Measurements from ENCODE around the gene TEAD2. TPM values are rescaled to one million over a fixed set of nuclear protein-coding genes. Genes with fewer than 3 reads are reported as not detected.

TEAD2 gene
- total and polyA plus RNA-seq, 8 donors, result 36.3 to 136 (median 112) TPM

GRCh38 chr19:49407482-49408015 is 45.3 kb upstream of the TEAD2 start:
- Histone ChIP-seq H3K4me1 (peaks cover 0 to 13% of the 10 kb centered on the region in 2 donors), H3K36me3 (no peaks in the 10 kb centered on the region), H3K4me3 (no peak overlapping the region), H3K9me3 (no peaks in the 10 kb centered on the region), H3K27ac (no peak overlapping the region), H3K27me3 (peaks cover 0 to 5% of the 10 kb centered on the region in 2 donors)
- no peak for TF ChIP-seq CTCF (IDR thresholded peaks at IDR 0.05)
- intact Hi-C loops (cut with DNase I), result no loop called here
- DNase-seq (no peak), ATAC-seq (no peak)

GRCh38 chr19:49407079-49407478 is 44.9 kb upstream of the TEAD2 start:
- H3K9me3 ChIP-seq, result no peaks in the 10 kb centered on the region
- ATAC-seq, result no peak
- intact Hi-C loops (cut with DNase I), result no loop called here
- DNase-seq, result no peak
- peaks cover 0 to 5% of the 10 kb centered on the region in 2 donors for H3K27me3 ChIP-seq
- no peak for TF ChIP-seq CTCF (IDR thresholded peaks at IDR 0.05)
- H3K4me1 ChIP-seq, result peaks cover 0 to 13% of the 10 kb centered on the region in 2 donors
- H3K4me3 ChIP-seq, result no peak overlapping the region
- no peaks in the 10 kb centered on the region for H3K36me3 ChIP-seq
- H3K27ac ChIP-seq, result no peak overlapping the region

GRCh38 chr19:49403404-49404187 is 41.4 kb upstream of the TEAD2 start:
- H3K9me3 ChIP-seq, result no peaks in the 10 kb centered on the region
- no peak overlapping the region for H3K4me3 ChIP-seq
- ATAC-seq (peak; percentile 29), DNase-seq (no peak)
- H3K4me1 ChIP-seq, result no peaks in the 10 kb centered on the region
- intact Hi-C loops (cut with DNase I), result no loop called here
- TF ChIP-seq CTCF (IDR thresholded peaks at IDR 0.05), result no peak
- no peaks in the 10 kb centered on the region for H3K36me3 ChIP-seq
- no peak overlapping the region for H3K27ac ChIP-seq
- peaks cover 0 to 5% of the 10 kb centered on the region in 2 donors for H3K27me3 ChIP-seq

GRCh38 chr19:49400029-49400428 is 37.8 kb upstream of the TEAD2 start:
- Histone ChIP-seq H3K27me3 (no peaks in the 10 kb centered on the region), H3K27ac (no peak overlapping the region), H3K4me3 (no peak overlapping the region), H3K4me1 (no peaks in the 10 kb centered on the region), H3K9me3 (no peaks in the 10 kb centered on the region), H3K36me3 (no peaks in the 10 kb centered on the region)
- TF ChIP-seq CTCF (IDR thresholded peaks at IDR 0.05), result no peak
- peak; percentile 35 for ATAC-seq
- DNase-seq, result no peak
- intact Hi-C loops (cut with DNase I), result no loop called here

GRCh38 chr19:49398931-49399330 is 36.7 kb upstream of the TEAD2 start:
- intact Hi-C loops (cut with DNase I), result no loop called here
- Histone ChIP-seq H3K9me3 (no peaks in the 10 kb centered on the region), H3K4me3 (no peak overlapping the region), H3K27me3 (peaks cover 0 to 10% of the 10 kb centered on the region in 2 donors), H3K27ac (no peak overlapping the region), H3K4me1 (no peaks in the 10 kb centered on the region), H3K36me3 (no peaks in the 10 kb centered on the region)
- no peak for TF ChIP-seq CTCF (IDR thresholded peaks at IDR 0.05)
- ATAC-seq (no peak), DNase-seq (peak in 1 of 4 donors; percentile 39)

All from left lung (tissue), 10 donors.